HG03095 (cell line): ENCODE results near the gene DAZ2.
"Not testable (repeated sequence)": the region's sequence is repeated elsewhere in the genome, so short reads cannot be mapped to it uniquely, and the experiment has no call there.

Experiments used
- ATAC-seq: cut with Tn5 transposase; IDR thresholded peaks from one replicate; pipeline ENCODE4 v1.9.1; 2021; ENCODE audit warnings: moderate library complexity; ENCODE audit not compliant: unreplicated experiment

The DAZ2 gene, protein sequence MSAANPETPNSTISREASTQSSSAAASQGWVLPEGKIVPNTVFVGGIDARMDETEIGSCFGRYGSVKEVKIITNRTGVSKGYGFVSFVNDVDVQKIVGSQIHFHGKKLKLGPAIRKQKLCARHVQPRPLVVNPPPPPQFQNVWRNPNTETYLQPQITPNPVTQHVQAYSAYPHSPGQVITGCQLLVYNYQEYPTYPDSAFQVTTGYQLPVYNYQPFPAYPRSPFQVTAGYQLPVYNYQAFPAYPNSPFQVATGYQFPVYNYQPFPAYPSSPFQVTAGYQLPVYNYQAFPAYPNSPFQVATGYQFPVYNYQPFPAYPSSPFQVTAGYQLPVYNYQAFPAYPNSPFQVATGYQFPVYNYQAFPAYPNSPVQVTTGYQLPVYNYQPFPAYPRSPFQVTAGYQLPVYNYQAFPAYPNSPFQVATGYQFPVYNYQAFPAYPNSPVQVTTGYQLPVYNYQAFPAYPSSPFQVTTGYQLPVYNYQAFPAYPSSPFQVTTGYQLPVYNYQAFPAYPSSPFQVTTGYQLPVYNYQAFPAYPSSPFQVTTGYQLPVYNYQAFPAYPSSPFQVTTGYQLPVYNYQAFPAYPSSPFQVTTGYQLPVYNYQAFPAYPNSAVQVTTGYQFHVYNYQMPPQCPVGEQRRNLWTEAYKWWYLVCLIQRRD

GRCh38 chrY:23219233-23219632 is at the start of gene DAZ2:
DAZ2 (plus strand) TSS chrY:23219533; CDS start chrY:23219741, 208 bp downstream.
- not testable (repeated sequence) for ATAC-seq

GRCh38 chrY:23198908-23199307 is 20.4 kb upstream of the DAZ2 start, which contains the start of gene DAZ1:
DAZ1 (minus strand) TSS chrY:23199008; CDS start chrY:23198800, 208 bp downstream.
- ATAC-seq, result not testable (repeated sequence)

GRCh38 chrY:23207455-23207854 is 11.9 kb upstream of the DAZ2 start:
- ATAC-seq, result not testable (repeated sequence)

DNA sequence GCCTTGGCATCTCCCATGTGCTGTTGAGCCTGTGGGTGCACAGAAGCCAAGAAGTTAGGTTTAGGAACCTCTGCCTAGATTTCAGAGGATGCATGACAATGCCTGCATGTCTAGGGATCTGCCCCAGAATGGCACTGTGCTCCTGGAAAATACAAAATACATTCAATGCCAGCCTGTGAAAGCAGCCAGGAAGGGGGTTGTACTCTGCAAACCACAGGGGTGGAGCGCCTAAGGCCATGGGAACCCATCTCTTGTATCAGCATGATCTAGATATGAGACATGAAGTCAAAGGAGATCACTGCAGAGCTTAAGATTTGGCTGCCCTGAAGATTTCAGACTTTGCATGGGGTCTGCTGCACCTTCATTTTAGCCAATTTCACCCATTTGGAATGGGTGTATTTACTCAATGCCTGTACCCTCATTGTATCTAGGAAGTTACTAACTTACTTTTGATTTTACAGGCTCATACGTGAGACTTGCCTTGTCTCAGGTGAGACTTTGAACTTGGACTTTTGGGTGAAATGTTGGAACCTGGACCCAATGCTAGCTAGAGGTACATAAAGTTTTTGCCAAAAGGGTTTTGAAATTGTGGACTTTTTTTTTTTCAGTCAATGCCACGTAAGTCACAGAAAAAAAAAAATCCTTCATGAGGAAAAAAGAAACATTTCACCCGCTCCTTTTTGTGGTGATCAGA is 9.4 kb upstream of the DAZ2 start:
- ATAC-seq, result not testable (repeated sequence)

GRCh38 chrY:23210681-23211080 is 8.7 kb upstream of the DAZ2 start:
- ATAC-seq, result not testable (repeated sequence)
